ENCODE results near the gene PRKAG3. TPM values are rescaled to one million over a fixed set of nuclear protein-coding genes. Genes with fewer than 3 reads are reported as not detected.

The PRKAG3 gene
- total RNA-seq, 1 donor from 2014 or later = not detected

GRCh38 chr2:218855305-218856166 is 23.9 kb upstream of the PRKAG3 start:
- Mint-ChIP-seq H3K36me3 (ENCODE audit: insufficient read depth) (no peaks in the 10 kb centered on the region), H3K27me3 (peaks cover 77% of the 10 kb centered on the region), H3K4me1 (ENCODE audit: low read depth) (peaks cover 8% of the 10 kb centered on the region), H3K9me3 (ENCODE audit: low read depth) (no peaks in the 10 kb centered on the region), H3K27ac (no peak overlapping the region), H3K4me3 (ENCODE audit: low read depth) (no peak overlapping the region)
- TF ChIP-seq CTCF (IDR thresholded peaks at IDR 0.05; ENCODE audit: unreplicated experiment) = no peak
- DNase-seq (ENCODE audit: low spot score, unreplicated experiment) = no peak

GRCh38 chr2:218854860-218855259 is 23.3 kb upstream of the PRKAG3 start:
- H3K4me1 Mint-ChIP-seq (ENCODE audit: low read depth) = peaks cover 3% of the 10 kb centered on the region
- no peak for TF ChIP-seq CTCF (IDR thresholded peaks at IDR 0.05; ENCODE audit: unreplicated experiment)
- H3K9me3 Mint-ChIP-seq (ENCODE audit: low read depth) = no peaks in the 10 kb centered on the region
- H3K4me3 Mint-ChIP-seq (ENCODE audit: low read depth) = no peak overlapping the region
- H3K27ac Mint-ChIP-seq = no peak overlapping the region
- no peak for DNase-seq (ENCODE audit: low spot score, unreplicated experiment)
- no peaks in the 10 kb centered on the region for H3K36me3 Mint-ChIP-seq (ENCODE audit: insufficient read depth)
- peaks cover 74% of the 10 kb centered on the region for H3K27me3 Mint-ChIP-seq

GRCh38 chr2:218853766-218854165 is 22.2 kb upstream of the PRKAG3 start:
- DNase-seq (ENCODE audit: low spot score, unreplicated experiment) = no peak
- no peaks in the 10 kb centered on the region for H3K4me1 Mint-ChIP-seq (ENCODE audit: low read depth)
- H3K4me3 Mint-ChIP-seq (ENCODE audit: low read depth) = no peak overlapping the region
- no peaks in the 10 kb centered on the region for H3K9me3 Mint-ChIP-seq (ENCODE audit: low read depth)
- no peak overlapping the region for H3K27ac Mint-ChIP-seq
- TF ChIP-seq CTCF (IDR thresholded peaks at IDR 0.05; ENCODE audit: unreplicated experiment) = no peak
- peaks cover 72% of the 10 kb centered on the region for H3K27me3 Mint-ChIP-seq
- no peaks in the 10 kb centered on the region for H3K36me3 Mint-ChIP-seq (ENCODE audit: insufficient read depth)

- H3K27ac Mint-ChIP-seq = no peak overlapping the region
- H3K36me3 Mint-ChIP-seq (ENCODE audit: insufficient read depth) = no peaks in the 10 kb centered on the region
- H3K9me3 Mint-ChIP-seq (ENCODE audit: low read depth) = no peaks in the 10 kb centered on the region
- TF ChIP-seq CTCF (IDR thresholded peaks at IDR 0.05; ENCODE audit: unreplicated experiment) = peak; percentile 82
- H3K4me1 Mint-ChIP-seq (ENCODE audit: low read depth) = no peaks in the 10 kb centered on the region
- no peak overlapping the region for H3K4me3 Mint-ChIP-seq (ENCODE audit: low read depth)
- DNase-seq (ENCODE audit: low spot score, unreplicated experiment) = no peak
- H3K27me3 Mint-ChIP-seq = peaks cover 65% of the 10 kb centered on the region
These were observed 21.5 kb upstream of the PRKAG3 start for GRCh38 chr2:218852911-218853667.

- no peaks in the 10 kb centered on the region for H3K9me3 Mint-ChIP-seq (ENCODE audit: low read depth)
- no peak overlapping the region for H3K27ac Mint-ChIP-seq
- no peak for TF ChIP-seq CTCF (IDR thresholded peaks at IDR 0.05; ENCODE audit: unreplicated experiment)
- H3K4me1 Mint-ChIP-seq (ENCODE audit: low read depth) = no peaks in the 10 kb centered on the region
- H3K36me3 Mint-ChIP-seq (ENCODE audit: insufficient read depth) = peaks cover 5% of the 10 kb centered on the region
- no peak overlapping the region for H3K4me3 Mint-ChIP-seq (ENCODE audit: low read depth)
- DNase-seq (ENCODE audit: low spot score, unreplicated experiment) = no peak
- H3K27me3 Mint-ChIP-seq = peaks cover 47% of the 10 kb centered on the region
These were observed 19.7 kb upstream of the PRKAG3 start for GRCh38 chr2:218851286-218851685.
